ENCODE data around the gene PPP2R2B. TPM values are rescaled to one million over a fixed set of nuclear protein-coding genes. Genes with fewer than 3 reads are reported as not detected.

PPP2R2B gene
- total RNA-seq, 1 experiment from 2014 or later: not detected

GRCh38 chr5:146793709-146794108 lies 84.8 kb downstream of the PPP2R2B start:
- no peaks in the 10 kb centered on the region for H3K36me3 ChIP-seq (ENCODE audit: control insufficient read depth in 1 of 2, insufficient read depth in 2 of 2, low read length in 2 of 2)
- TF ChIP-seq TCF7L2 (IDR thresholded peaks at IDR 0.05; ENCODE audit: borderline replicate concordance, extremely low read depth, insufficient read depth, insufficient read length) (no peak), ATF3 (IDR thresholded peaks at IDR 0.05) (no peak), JUND (IDR thresholded peaks at IDR 0.05) (no peak), ZNF274 (IDR thresholded peaks at IDR 0.05; ENCODE audit: low read depth, low read length) (no peak), EGR1 (IDR thresholded peaks at IDR 0.05; ENCODE audit: low read depth) (no peak), SIN3A (IDR thresholded peaks at IDR 0.05; ENCODE audit: low read depth) (no peak), EZH2 (IDR thresholded peaks at IDR 0.05) (no peak)
- H3K4me2 ChIP-seq (ENCODE audit: low read length): no peak overlapping the region
- no peak overlapping the region for H2AFZ ChIP-seq (ENCODE audit: low read depth, low read length, poor library complexity, severe bottlenecking)
- ChIA-PET CTCF (no interaction called here), RAD21 (ENCODE audit: low non-redundant PET in 1 of 2, low total read pairs in 2 of 2, uncharacterized antibody in 2 of 2, unreplicated experiment in 2 of 2) (no interaction called here), POLR2A (no interaction called here)
- H4K20me1 ChIP-seq (ENCODE audit: insufficient read depth): no peaks in the 10 kb centered on the region
- no peaks in the 10 kb centered on the region for H3K9me2 ChIP-seq (ENCODE audit: insufficient read depth)
- H3K9ac ChIP-seq (ENCODE audit: low read length): no peak overlapping the region
- no peak overlapping the region for H3K27ac ChIP-seq (ENCODE audit: low read depth, low read length)
- ATAC-seq (no peak), DNase-seq (ENCODE audit: low read depth, low spot score) (no peak)
- no peaks in the 10 kb centered on the region for H3K27me3 ChIP-seq (ENCODE audit: insufficient read depth, low read length)
- intact Hi-C loops (cut with micrococcal nuclease): no loop called here
- H3K79me2 ChIP-seq (ENCODE audit: insufficient read depth, low read length): no peaks in the 10 kb centered on the region
- H3K9me3 ChIP-seq (ENCODE audit: control insufficient read depth in 1 of 2, insufficient read depth in 1 of 2, low read depth in 1 of 2, low read length in 2 of 2): no peaks in the 10 kb centered on the region
- no peak overlapping the region for H3K4me3 ChIP-seq (replicated peaks in 1 of 2; ENCODE audit: low read depth in 1 of 2, low read length in 2 of 2)
- no peaks in the 10 kb centered on the region for H3K4me1 ChIP-seq (ENCODE audit: control insufficient read depth in 1 of 2, insufficient read depth in 2 of 2, low read length in 2 of 2)
- BruUV-seq (replicated peaks): no TSS peak

DNA sequence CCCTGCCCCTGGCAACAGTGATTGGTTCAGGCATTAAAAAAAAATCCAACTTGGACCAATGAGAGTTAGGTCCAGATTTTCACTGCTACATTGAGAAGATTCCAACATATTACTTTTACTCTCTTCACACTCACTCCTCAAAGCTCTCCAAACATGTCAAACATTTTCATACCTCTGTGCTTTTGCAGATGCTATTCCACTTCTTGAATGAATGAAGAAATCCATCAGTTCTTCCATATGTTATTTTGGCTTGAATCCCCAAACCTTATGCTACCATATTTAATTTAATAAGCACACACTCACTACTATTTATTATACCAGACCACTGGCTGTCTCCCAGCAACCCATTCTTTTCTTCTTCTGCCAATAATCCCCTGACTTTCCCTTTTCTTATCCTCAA lies 87.1 kb downstream of the PPP2R2B start:
- no TSS peak for BruUV-seq (replicated peaks)
- Histone ChIP-seq H3K36me3 (ENCODE audit: control insufficient read depth in 1 of 2, insufficient read depth in 2 of 2, low read length in 2 of 2) (no peaks in the 10 kb centered on the region), H3K4me1 (ENCODE audit: control insufficient read depth in 1 of 2, insufficient read depth in 2 of 2, low read length in 2 of 2) (no peaks in the 10 kb centered on the region), H3K4me2 (ENCODE audit: low read length) (no peak overlapping the region), H3K9me3 (ENCODE audit: control insufficient read depth in 1 of 2, insufficient read depth in 1 of 2, low read depth in 1 of 2, low read length in 2 of 2) (no peaks in the 10 kb centered on the region), H3K27ac (ENCODE audit: low read depth, low read length) (no peak overlapping the region), H3K79me2 (ENCODE audit: insufficient read depth, low read length) (no peaks in the 10 kb centered on the region), H3K4me3 (replicated peaks in 1 of 2; ENCODE audit: low read depth in 1 of 2, low read length in 2 of 2) (no peak overlapping the region), H2AFZ (ENCODE audit: low read depth, low read length, poor library complexity, severe bottlenecking) (no peak overlapping the region), H3K9me2 (ENCODE audit: insufficient read depth) (no peaks in the 10 kb centered on the region), H3K27me3 (ENCODE audit: insufficient read depth, low read length) (no peaks in the 10 kb centered on the region), H4K20me1 (ENCODE audit: insufficient read depth) (no peaks in the 10 kb centered on the region), H3K9ac (ENCODE audit: low read length) (no peak overlapping the region)
- DNase-seq (ENCODE audit: low read depth, low spot score) (no peak), ATAC-seq (no peak)
- ChIA-PET RAD21 (ENCODE audit: low non-redundant PET in 1 of 2, low total read pairs in 2 of 2, uncharacterized antibody in 2 of 2, unreplicated experiment in 2 of 2) (no interaction called here), CTCF (no interaction called here), POLR2A (no interaction called here)
- intact Hi-C loops (cut with micrococcal nuclease): no loop called here
- TF ChIP-seq EGR1 (IDR thresholded peaks at IDR 0.05; ENCODE audit: low read depth): no peak
- TF ChIP-seq EZH2 (IDR thresholded peaks at IDR 0.05): no peak
- TF ChIP-seq YY1 (IDR thresholded peaks at IDR 0.05; ENCODE audit: extremely low read depth, insufficient replicate concordance, low read depth, low read length): no peak
- TF ChIP-seq SIN3A (IDR thresholded peaks at IDR 0.05; ENCODE audit: low read depth): no peak
- TF ChIP-seq, protein P1, sequence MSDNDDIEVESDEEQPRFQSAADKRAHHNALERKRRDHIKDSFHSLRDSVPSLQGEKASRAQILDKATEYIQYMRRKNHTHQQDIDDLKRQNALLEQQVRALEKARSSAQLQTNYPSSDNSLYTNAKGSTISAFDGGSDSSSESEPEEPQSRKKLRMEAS (IDR thresholded peaks at IDR 0.05): no peak
- no peak for TF ChIP-seq JUND (IDR thresholded peaks at IDR 0.05)
- TF ChIP-seq ZFX (IDR thresholded peaks at IDR 0.05): no peak
